H9 (cell line): ENCODE data around the gene CDH4. TPM values are rescaled to one million over a fixed set of nuclear protein-coding genes. Genes with fewer than 3 reads are reported as not detected.

Source experiments
- DNase-seq: peaks from one replicate; pipeline ENCODE4 v3.0.0-alpha.2; 2017
- H2AFZ ChIP-seq: one replicate; pipeline ENCODE4 v1.6.1; 2013; ENCODE audit warnings: mild to moderate bottlenecking, low read length, control low read depth, moderate library complexity
- H2AK5ac ChIP-seq: 2 replicates; pipeline ENCODE4 v1.6.1; 2013; ENCODE audit warnings: low read length, control low read depth, mixed read lengths; ENCODE audit not compliant: insufficient read length
- H2BK120ac ChIP-seq: one replicate; pipeline ENCODE4 v1.6.1; 2013; ENCODE audit warnings: low read depth, mild to moderate bottlenecking, low read length, control low read depth, inconsistent platforms; ENCODE audit not compliant: poor library complexity, severe bottlenecking
- H2BK12ac ChIP-seq: 2 replicates; pipeline ENCODE4 v1.6.1; 2013; ENCODE audit warnings: low read length, control low read depth, mixed read lengths, low read depth; ENCODE audit not compliant: insufficient read length
- H2BK15ac ChIP-seq: 2 replicates; pipeline ENCODE4 v1.6.1; 2013; ENCODE audit warnings: low read depth, low read length, control low read depth
- H2BK20ac ChIP-seq: one replicate; pipeline ENCODE4 v1.6.1; 2013; ENCODE audit warnings: low read depth, mild to moderate bottlenecking, low read length, control low read depth, inconsistent platforms; ENCODE audit not compliant: poor library complexity, severe bottlenecking
- H2BK5ac ChIP-seq: 2 replicates; pipeline ENCODE4 v1.6.1; 2013; ENCODE audit warnings: low read length, control low read depth, mixed read lengths; ENCODE audit not compliant: insufficient read length
- H3K14ac ChIP-seq: 2 replicates; pipeline ENCODE4 v1.6.1; 2013; ENCODE audit warnings: low read length, control low read depth; ENCODE audit not compliant: insufficient read depth
- H3K18ac ChIP-seq: 2 replicates; pipeline ENCODE4 v1.6.1; 2013; ENCODE audit warnings: low read depth, mild to moderate bottlenecking, mixed read lengths, low read length, control low read depth; ENCODE audit not compliant: insufficient read length
- H3K23ac ChIP-seq: 2 replicates; pipeline ENCODE4 v1.6.1; 2013; ENCODE audit warnings: low read length, control low read depth, mixed read lengths, low read depth; ENCODE audit not compliant: insufficient read length
- H3K23me2 ChIP-seq: 2 replicates; pipeline ENCODE4 v1.6.1; 2013; ENCODE audit warnings: low read depth, mild to moderate bottlenecking, mixed read lengths, low read length, control low read depth; ENCODE audit not compliant: insufficient read length, poor library complexity, severe bottlenecking
- H3K27ac ChIP-seq: 2 replicates; pipeline ENCODE4 v1.5.1; 2013; ENCODE audit warnings: low read length, control low read depth, mixed read lengths, low read depth; ENCODE audit not compliant: insufficient read length
- H3K27me3 ChIP-seq: 2 replicates; pipeline ENCODE4 v1.6.1; 2013; ENCODE audit warnings: low read length, control low read depth, inconsistent platforms; ENCODE audit not compliant: insufficient read depth
- H3K4ac ChIP-seq: 2 replicates; pipeline ENCODE4 v1.6.1; 2013; ENCODE audit warnings: low read depth, mild to moderate bottlenecking, control low read depth, inconsistent platforms, low read length, moderate library complexity
- H3K4me1 ChIP-seq: 2 replicates; pipeline ENCODE4 v1.6.1; 2013; ENCODE audit warnings: low read length, control low read depth, inconsistent platforms; ENCODE audit not compliant: insufficient read depth
- H3K4me2 ChIP-seq: 2 replicates; pipeline ENCODE4 v1.6.1; 2013; ENCODE audit warnings: low read length, control low read depth, mixed read lengths; ENCODE audit not compliant: insufficient read length, insufficient read depth
- H3K56ac ChIP-seq: 2 replicates; pipeline ENCODE4 v1.6.1; 2013; ENCODE audit warnings: low read depth, mild to moderate bottlenecking, mixed read lengths, low read length, control low read depth; ENCODE audit not compliant: insufficient read length
- H3K79me1 ChIP-seq: 2 replicates; pipeline ENCODE4 v1.6.1; 2013; ENCODE audit warnings: low read depth, mild to moderate bottlenecking, moderate library complexity, low read length, control low read depth, inconsistent platforms; ENCODE audit not compliant: insufficient read depth, poor library complexity, severe bottlenecking
- H3K79me2 ChIP-seq: 2 replicates; pipeline ENCODE4 v1.6.1; 2013; ENCODE audit warnings: low read length, control low read depth, inconsistent platforms; ENCODE audit not compliant: insufficient read depth
- H3K9ac ChIP-seq: 2 replicates; pipeline ENCODE4 v1.6.1; 2013; ENCODE audit warnings: low read length, control low read depth, mixed read lengths; ENCODE audit not compliant: insufficient read length; ENCODE audit errors: extremely low read depth
- H3K9me3 ChIP-seq: one replicate; pipeline ENCODE4 v1.6.1; 2013; ENCODE audit warnings: low read depth, low read length, inconsistent platforms; ENCODE audit not compliant: control insufficient read depth
- H3T11ph ChIP-seq: one replicate; pipeline ENCODE4 v1.6.1; 2013; ENCODE audit warnings: mild to moderate bottlenecking, low read length, control low read depth, inconsistent platforms
- H4K20me1 ChIP-seq: one replicate; pipeline ENCODE4 v1.6.1; 2013; ENCODE audit not compliant: control insufficient read depth, insufficient read length, insufficient read depth
- H4K5ac ChIP-seq: 2 replicates; pipeline ENCODE4 v1.6.1; 2013; ENCODE audit warnings: low read depth, mild to moderate bottlenecking, mixed read lengths, low read length, control low read depth; ENCODE audit not compliant: insufficient read length
- H4K8ac ChIP-seq: replicated peaks from 2 replicates; pipeline ENCODE4 v1.6.1; 2013; ENCODE audit warnings: low read length, control low read depth, mixed read lengths, low read depth; ENCODE audit not compliant: insufficient read length
- H4K91ac ChIP-seq: 2 replicates; pipeline ENCODE4 v1.6.1; 2013; ENCODE audit warnings: low read depth, mild to moderate bottlenecking, moderate library complexity, mixed read lengths, low read length, control low read depth; ENCODE audit not compliant: insufficient read length
- H3K27ac Mint-ChIP-seq, 3 experiments: 2 replicates in 2 of 3; 3 replicates in 1 of 3; pipeline ENCODE4 v1.8.0; 2020 to 2021; ENCODE audit warnings: mixed read lengths in 3 of 3, mild to moderate bottlenecking in 1 of 3, moderate library complexity in 1 of 3
- H3K27me3 Mint-ChIP-seq: 2 replicates; pipeline ENCODE4 v1.8.0; 2021; ENCODE audit warnings: low read depth, mild to moderate bottlenecking, moderate library complexity, mixed read lengths
- H3K36me3 Mint-ChIP-seq, 3 experiments: 2 replicates in 2 of 3; 3 replicates in 1 of 3; pipeline ENCODE4 v1.8.0; 2020 to 2021; ENCODE audit warnings: low read depth in 3 of 3, mixed read lengths in 3 of 3; ENCODE audit not compliant: insufficient read depth in 1 of 3
- H3K4me1 Mint-ChIP-seq, 2 experiments: 2 replicates each; pipeline ENCODE4 v1.8.0; 2020; ENCODE audit warnings: mixed read lengths in 2 of 2
- H3K4me3 Mint-ChIP-seq, 2 experiments: 2 replicates in 1 of 2; 3 replicates in 1 of 2; pipeline ENCODE4 v1.8.0; 2020 to 2021; ENCODE audit warnings: mild to moderate bottlenecking in 2 of 2, mixed read lengths in 2 of 2, moderate library complexity in 1 of 2
- H3K9me3 Mint-ChIP-seq, 2 experiments: 2 replicates in 1 of 2; 3 replicates in 1 of 2; pipeline ENCODE4 v1.8.0; 2020; ENCODE audit warnings: mild to moderate bottlenecking in 2 of 2, mixed read lengths in 2 of 2, moderate library complexity in 1 of 2
- WGBS: extraction: QIAGEN DNeasy Blood & Tissue Kit; methylation state at CpG from one replicate; pipeline ENCODE4 v1.1.7; 2013; ENCODE audit warnings: missing lambda C conversion rate, low lambda C conversion rate, mixed read lengths; ENCODE audit not compliant: insufficient read length; ENCODE audit errors: extremely low coverage; 5-methylcytosine and 5-hydroxymethylcytosine counted together
- total RNA-seq: library from RNA; stranded (reverse); gene quantifications from 2 replicates; pipeline ENCODE4 v1.2.1, GENCODE V29; 2021
- TF ChIP-seq, protein P1 (sequence below): fragments of 200-600 bp; sonication (generic); conservative IDR thresholded peaks from 3 replicates; pipeline ENCODE4 v1.8.0; 2021; ENCODE audit warnings: antibody characterized with exemption, mild to moderate bottlenecking

Gene CDH4
- total RNA-seq, 1 experiment from 2014 or later: 3.0 TPM

DNA sequence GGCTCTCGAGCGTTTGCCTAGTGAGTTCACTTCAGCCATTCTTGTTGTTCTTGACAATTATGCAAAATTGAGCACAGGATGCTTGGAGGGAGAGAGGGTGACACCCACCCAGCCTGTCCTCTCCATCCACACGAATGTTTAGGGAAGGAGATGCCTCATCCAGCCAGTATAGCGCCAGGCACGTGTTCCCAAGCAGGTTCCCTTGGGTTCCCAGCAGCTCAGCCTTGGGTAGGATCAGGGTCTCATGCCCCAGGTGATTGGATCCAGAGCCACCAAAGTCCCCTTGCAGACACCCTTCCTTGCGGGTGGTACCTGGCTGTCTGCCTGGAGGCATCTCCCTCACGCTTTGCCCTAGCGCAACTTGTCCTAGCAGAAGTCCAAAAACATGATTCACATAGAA, 394.9 kb downstream of the CDH4 start:
- WGBS: no CpG with 5 or more reads among the region's 8 CpGs
- H3K4me1 ChIP-seq: no peaks in the 10 kb centered on the region

More for the DNA sequence above, 394.9 kb downstream of the CDH4 start:
- DNase-seq: no peak
- Histone ChIP-seq H3K18ac (no peak overlapping the region), H3K9ac (no peak overlapping the region), H2AFZ (no peak overlapping the region), H3K14ac (no peak overlapping the region; the same call in 1 of the 2 replicates), H3K27ac (no peak overlapping the region), H3K56ac (no peak overlapping the region), H3K79me2 (no peaks in the 10 kb centered on the region; the same call in 1 of the 2 replicates), H3K27me3 (no peaks in the 10 kb centered on the region; the same call in 1 of the 2 replicates), H2BK12ac (no peak overlapping the region), H4K20me1 (no peaks in the 10 kb centered on the region), H4K8ac (no peak overlapping the region), H2BK120ac (no peak overlapping the region), H3K4ac (no peak overlapping the region), H3T11ph (no peak overlapping the region), H4K91ac (no peak overlapping the region), H2BK20ac (no peak overlapping the region), H3K23me2 (no peaks in the 10 kb centered on the region), H3K23ac (no peak overlapping the region), H2BK5ac (no peak overlapping the region), H2BK15ac (no peak overlapping the region), H3K4me2 (no peak overlapping the region), H2AK5ac (no peak overlapping the region), H4K5ac (no peak overlapping the region), H3K9me3 (no peaks in the 10 kb centered on the region), H3K79me1 (no peaks in the 10 kb centered on the region)
- Mint-ChIP-seq H3K9me3 (peaks cover 0 to 13% of the 10 kb centered on the region in 2 experiments; a peak in 2 of 5 replicates), H3K4me3 (no peak overlapping the region), H3K27me3 (peaks cover 49% of the 10 kb centered on the region), H3K36me3 (peaks cover 0 to 2% (median 0%) of the 10 kb centered on the region in 3 experiments; a peak in 2 of 7 replicates), H3K4me1 (peaks cover 15 to 17% of the 10 kb centered on the region in 2 experiments), H3K27ac (no peak overlapping the region)
- TF ChIP-seq, protein P1, sequence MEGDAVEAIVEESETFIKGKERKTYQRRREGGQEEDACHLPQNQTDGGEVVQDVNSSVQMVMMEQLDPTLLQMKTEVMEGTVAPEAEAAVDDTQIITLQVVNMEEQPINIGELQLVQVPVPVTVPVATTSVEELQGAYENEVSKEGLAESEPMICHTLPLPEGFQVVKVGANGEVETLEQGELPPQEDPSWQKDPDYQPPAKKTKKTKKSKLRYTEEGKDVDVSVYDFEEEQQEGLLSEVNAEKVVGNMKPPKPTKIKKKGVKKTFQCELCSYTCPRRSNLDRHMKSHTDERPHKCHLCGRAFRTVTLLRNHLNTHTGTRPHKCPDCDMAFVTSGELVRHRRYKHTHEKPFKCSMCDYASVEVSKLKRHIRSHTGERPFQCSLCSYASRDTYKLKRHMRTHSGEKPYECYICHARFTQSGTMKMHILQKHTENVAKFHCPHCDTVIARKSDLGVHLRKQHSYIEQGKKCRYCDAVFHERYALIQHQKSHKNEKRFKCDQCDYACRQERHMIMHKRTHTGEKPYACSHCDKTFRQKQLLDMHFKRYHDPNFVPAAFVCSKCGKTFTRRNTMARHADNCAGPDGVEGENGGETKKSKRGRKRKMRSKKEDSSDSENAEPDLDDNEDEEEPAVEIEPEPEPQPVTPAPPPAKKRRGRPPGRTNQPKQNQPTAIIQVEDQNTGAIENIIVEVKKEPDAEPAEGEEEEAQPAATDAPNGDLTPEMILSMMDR: no peak
